HG03097 (cell line): ENCODE data around the gene GFPT1.

Source experiments
- ATAC-seq: cut with Tn5 transposase; IDR thresholded peaks from one replicate; pipeline ENCODE4 v1.9.1; 2021; ENCODE audit not compliant: unreplicated experiment, low FRiP score

Gene GFPT1

DNA sequence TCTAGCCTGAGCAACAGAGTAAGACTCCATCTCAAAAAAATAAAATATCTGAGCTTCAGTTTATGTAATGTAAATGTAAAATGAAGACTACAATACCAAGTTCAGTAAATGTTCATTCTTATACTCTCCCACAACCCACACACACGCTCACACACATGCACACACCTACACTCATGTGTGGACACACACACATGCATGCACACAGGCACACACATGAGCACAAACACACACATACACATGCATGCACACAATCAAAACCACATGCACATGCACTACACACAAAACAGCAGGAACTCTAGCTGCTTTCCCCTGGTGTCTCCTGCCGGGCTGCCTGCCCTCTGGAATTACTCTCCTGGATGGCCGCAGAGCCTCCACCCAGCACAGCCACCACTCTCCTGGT is 90.6 kb downstream of the GFPT1 start:
- ATAC-seq: no peak

GRCh38 chr2:69292256-69292655 is 94.8 kb downstream of the GFPT1 start:
- no peak for ATAC-seq

DNA sequence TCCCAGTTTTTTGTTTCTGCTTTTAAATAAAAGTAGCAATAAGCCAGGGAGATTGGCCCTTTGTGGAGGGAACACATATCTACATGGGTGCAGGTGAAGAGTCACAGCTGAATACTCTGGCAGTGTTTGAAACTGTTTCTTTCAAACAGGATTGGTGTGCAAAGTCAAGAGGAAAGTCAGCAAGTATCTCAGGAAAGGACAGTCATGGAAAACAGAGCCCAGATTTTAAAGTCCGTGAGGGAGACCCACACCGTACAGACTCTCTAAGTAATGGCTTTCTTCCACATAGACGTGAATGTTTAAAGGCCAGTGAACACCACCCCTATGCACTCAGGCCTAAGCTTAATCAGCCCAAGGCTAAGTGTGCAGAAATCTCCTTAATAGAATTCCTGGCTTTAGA is 95.3 kb downstream of the GFPT1 start:
- no peak for ATAC-seq

- no peak for ATAC-seq
Measured at GRCh38 chr2:69291004-69291650, 95.9 kb downstream of the GFPT1 start.

- no peak for ATAC-seq
Measured at GRCh38 chr2:69288429-69288828, 98.6 kb downstream of the GFPT1 start.

DNA sequence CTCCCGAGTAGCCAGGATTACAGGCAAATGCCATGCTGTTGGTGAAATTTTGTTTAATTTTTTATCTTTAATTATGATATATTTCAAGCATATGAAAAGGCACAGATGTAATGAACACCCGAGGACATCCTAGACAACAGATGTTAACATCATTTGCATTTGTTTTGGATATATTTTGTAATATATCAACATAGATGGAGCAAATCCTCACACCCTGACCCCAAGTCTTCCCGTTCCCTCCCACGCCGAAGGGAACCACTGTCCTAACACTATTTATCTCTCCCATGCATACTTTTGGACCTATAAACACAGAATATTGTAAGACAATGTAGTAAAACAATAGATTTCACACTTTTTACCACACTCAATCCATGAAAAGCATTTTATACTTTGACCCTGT is 99.5 kb downstream of the GFPT1 start:
- no peak for ATAC-seq

DNA sequence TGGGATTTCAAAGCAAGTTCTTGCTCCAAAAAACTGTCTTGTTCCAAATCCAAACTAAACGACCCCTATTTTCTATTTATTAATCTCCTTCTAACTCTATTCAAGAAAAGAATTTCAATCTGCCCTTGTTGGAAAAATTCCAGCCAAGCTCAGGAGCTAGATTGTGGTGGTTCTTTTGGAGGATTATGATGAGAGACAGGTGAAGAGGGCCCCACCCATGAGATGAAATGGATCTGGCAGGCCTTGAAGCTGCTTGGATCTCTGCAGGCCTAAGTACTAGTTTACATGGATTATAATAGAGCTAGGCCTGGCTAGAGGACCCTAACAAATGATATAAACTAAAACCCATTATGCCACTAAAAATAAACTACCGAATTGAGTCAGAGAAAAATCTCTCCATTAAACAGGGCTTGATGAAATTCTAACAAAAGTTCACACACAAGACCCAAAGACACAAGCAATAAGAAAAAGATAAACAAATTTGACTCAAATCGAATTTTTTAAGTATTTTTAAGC is 101.6 kb downstream of the GFPT1 start:
- no peak for ATAC-seq

DNA sequence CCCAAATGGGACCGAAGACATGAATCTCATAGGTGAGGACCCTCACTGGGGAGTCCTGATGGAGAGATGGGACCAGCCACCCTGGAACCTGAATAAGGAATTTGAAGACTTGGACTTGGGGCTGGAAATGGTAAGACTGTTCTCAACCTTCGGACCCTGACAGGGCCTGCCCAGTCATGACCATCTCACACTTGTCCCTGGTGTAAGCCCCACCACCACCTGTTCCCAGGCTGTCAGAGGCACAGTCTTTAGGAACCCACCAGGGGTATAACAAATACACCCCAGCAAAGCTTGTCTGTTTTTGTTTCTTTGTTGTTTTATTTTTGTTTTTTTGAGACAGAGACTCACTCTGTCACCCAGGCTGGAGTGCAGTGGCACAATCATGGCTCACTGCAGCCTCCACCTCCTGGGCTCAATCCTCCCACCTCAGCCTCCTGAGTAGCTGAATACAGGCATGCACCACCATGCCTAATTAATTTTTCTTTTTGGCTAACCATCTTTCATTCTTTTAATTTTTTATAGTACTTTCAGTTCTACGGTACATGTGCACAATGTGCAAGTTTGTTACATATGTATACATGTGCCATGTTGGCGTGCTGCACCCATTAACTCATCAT is 106.1 kb downstream of the GFPT1 start:
- ATAC-seq: no peak

GRCh38 chr2:69279931-69280681 is 106.9 kb downstream of the GFPT1 start:
- no peak for ATAC-seq

DNA sequence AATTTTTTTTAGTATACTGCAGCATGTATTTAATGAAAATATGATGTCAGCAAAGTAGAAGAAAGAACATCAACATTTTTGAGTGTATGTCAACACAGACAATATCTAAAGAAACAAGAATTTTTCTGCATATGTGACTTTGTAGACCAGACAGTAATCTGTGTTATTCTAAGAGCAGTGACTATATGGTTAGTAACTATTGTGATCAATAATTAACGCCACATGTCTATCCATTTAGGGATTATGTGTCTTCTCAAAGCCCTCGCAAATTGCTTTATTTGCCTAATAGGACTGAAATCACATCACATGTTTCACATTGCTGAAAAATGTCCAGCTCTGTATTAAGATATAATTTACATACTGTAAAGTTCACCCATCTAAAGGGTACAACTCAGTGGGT is 107.8 kb downstream of the GFPT1 start:
- ATAC-seq: no peak

GRCh38 chr2:69278366-69278765 is 108.7 kb downstream of the GFPT1 start:
- no peak for ATAC-seq

GRCh38 chr2:69275490-69275889 is 111.5 kb downstream of the GFPT1 start:
- ATAC-seq: no peak

DNA sequence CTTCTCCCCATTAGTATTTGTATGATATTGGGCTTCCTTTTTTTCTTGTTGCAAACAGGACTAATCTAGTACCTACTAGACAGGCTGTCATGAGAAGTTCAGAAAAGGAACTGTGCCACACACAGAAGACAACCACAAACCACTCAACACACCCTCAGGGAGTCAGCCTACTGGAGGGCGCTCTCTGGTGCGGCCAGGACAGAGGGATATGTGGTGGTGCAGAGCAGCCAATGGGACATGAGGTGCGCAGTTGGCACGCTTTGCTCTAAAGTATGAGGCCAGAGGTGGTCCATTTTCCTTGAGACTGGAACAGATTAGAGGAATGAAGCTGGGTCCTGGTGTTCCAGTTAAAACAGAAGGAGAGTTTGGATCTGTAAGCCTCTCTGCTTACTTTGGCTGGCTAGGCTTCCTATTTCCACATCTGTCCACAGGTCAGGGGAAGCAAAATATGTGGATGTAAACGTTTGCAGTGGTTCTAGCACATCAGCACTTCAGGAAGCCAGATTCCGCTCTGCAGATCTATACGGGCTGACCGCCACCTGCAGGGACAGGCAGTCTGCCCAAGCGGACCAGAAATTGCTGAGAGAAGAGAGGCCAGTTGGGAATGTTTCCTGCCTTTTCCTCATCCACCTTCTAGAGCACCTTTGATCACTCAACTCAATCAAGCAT is 114.1 kb downstream of the GFPT1 start:
- ATAC-seq: no peak

GRCh38 chr2:69271831-69272257 is 115.2 kb downstream of the GFPT1 start:
- no peak for ATAC-seq
